ENCODE measurements around the gene RCBTB1. TPM values are rescaled to one million over a fixed set of nuclear protein-coding genes. Genes with fewer than 3 reads are reported as not detected.

RCBTB1 gene
- total and polyA plus RNA-seq, 9 donors, result 5.5 to 28.0 (median 12.9) TPM

DNA sequence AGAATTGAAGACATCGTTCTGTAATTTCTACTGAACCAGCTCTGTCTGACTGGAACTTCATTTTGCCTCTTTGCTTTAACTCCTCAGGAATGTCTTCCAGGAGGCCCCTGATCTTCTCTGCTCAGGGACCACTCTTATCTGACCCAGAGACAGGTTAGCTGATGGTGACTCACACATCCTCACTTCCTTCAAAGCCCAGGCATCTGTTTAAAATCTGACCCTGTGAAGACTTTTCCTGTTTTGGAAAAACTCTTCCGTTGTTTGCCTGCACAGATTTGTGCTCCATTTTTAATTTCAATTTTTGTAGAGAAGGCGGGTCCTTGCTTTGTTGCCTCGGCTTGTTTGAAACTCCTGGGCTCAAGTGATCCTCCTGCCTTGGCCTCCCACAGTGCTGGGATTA is 44.6 kb upstream of the RCBTB1 start:
- Histone ChIP-seq H3K27ac (no peak overlapping the region), H3K9me3 (no peaks in the 10 kb centered on the region), H3K4me1 (ENCODE audit: insufficient read depth) (no peaks in the 10 kb centered on the region), H3K27me3 (no peaks in the 10 kb centered on the region), H3K36me3 (no peaks in the 10 kb centered on the region), H3K4me3 (no peak overlapping the region)
- WGBS, 3 donors, result 75 to 85% (median 80%) methylated on average over 4 of the region's 4 CpGs
- TF ChIP-seq POLR2A (IDR thresholded peaks at IDR 0.05), result no peak
- no peak for TF ChIP-seq EP300 (IDR thresholded peaks at IDR 0.05)
- DNase-seq, result no peak
- intact Hi-C loops (cut with DNase I), result no loop called here

DNA sequence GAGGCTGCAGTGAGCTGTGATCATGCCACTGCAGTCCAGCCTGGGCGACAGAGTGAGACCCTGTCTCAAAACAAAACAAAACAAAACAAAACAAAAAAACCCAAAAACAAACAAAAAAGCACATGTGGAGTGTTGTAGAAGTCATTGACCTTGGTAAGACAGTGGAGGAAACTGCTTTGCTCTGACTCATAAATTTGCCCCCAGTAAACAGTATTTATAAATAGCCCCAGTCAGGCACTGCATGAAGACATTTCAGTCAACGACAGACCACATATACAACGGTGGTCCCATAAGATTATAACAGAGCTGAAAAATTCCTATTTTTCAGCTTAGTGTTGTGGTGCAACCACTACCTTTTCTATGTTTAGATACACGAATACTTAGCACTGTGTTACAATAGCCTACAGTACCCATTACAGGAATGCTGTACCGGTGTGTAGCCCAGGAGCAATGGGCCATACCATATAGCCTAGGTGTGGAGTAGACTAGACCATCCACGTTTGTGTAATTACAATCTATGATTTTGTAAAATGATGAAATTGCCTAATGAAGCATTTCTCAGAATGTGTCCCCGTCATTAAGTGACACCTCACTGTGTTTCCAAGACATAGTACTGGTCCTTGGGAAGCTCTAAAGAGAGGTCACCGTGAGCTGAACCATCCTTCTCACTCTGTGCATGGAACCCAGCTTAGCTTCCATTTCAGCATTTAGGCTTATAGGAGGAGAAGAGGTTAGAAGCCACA is 44.0 kb upstream of the RCBTB1 start:
- Histone ChIP-seq H3K4me3 (no peak overlapping the region), H3K4me1 (ENCODE audit: insufficient read depth) (no peaks in the 10 kb centered on the region), H3K36me3 (no peaks in the 10 kb centered on the region), H3K9me3 (no peaks in the 10 kb centered on the region), H3K27ac (no peak overlapping the region), H3K27me3 (no peaks in the 10 kb centered on the region)
- intact Hi-C loops (cut with DNase I), result no loop called here
- TF ChIP-seq CTCF (IDR thresholded peaks at IDR 0.05), result no peak
- TF ChIP-seq POLR2A (IDR thresholded peaks at IDR 0.05), result no peak
- TF ChIP-seq EP300 (IDR thresholded peaks at IDR 0.05), result no peak
- DNase-seq, result no peak
- WGBS, 3 donors, result 73 to 75% (median 73%) methylated on average over 8 of the region's 8 CpGs

- DNase-seq, result no peak
- WGBS, 3 donors, result 64 to 79% (median 70%) methylated on average over 17 of the region's 17 CpGs
- H3K4me3 ChIP-seq, result no peak within 1 kb of the TSS
These were observed 42.7 kb upstream of the RCBTB1 start, which contains the start of gene ARL11 for GRCh38 chr13:49627831-49628652. ARL11 (plus strand) TSS chr13:49628507; CDS start chr13:49630448, 1,941 bp downstream.

DNA sequence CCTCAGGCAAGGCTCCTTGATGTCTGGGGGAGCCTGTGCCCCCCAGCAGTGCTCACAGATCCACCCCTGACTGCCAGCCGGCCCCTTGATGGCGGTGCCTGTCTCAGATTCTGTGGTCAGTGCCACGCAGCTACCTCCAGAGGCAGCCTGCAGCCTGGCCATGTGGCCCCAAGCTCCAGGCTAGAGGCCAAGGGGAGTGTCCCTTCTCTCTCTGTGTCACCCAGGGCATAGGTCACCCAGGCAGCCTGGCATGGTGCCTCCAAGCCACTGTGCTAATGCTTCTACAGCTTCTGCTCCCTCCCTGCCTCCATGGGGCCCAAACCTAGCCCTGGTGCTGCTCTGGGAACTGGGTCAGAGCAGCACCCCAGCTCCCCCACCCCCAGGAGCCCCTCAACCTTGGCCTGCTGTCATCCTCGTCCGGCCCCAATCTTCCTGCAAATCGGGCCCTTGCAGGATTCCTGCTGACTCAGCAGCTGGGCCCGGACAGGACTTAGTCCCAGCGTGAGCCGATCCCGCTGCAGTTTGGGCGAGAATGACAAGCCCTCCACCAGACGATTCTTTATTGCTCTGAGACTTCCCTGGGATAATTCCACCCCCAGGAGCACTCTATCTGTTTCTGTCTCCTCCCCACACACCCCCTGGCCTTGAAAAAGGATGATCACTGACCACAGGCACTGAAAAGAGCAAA is 40.2 kb upstream of the RCBTB1 start:
- DNase-seq, result peak; percentile 32 to 52 (median 38)
- TF ChIP-seq POLR2A (IDR thresholded peaks at IDR 0.05), result no peak
- TF ChIP-seq CTCF (IDR thresholded peaks at IDR 0.05), result no peak
- no peak for TF ChIP-seq EP300 (IDR thresholded peaks at IDR 0.05)
- no peak overlapping the region for H3K27ac ChIP-seq

More at GRCh38 chr13:49627831-49628652, 42.7 kb upstream of the RCBTB1 start, which contains the start of gene ARL11:
- intact Hi-C loops (cut with DNase I), result no loop called here
- Histone ChIP-seq H3K27ac (no peak within 1 kb of the TSS), H3K4me1 (ENCODE audit: insufficient read depth) (no peaks in the 10 kb centered on the region), H3K27me3 (no peaks in the 10 kb centered on the region), H3K36me3 (no peaks in the 10 kb centered on the region), H3K9me3 (no peaks in the 10 kb centered on the region)
- TF ChIP-seq EP300 (IDR thresholded peaks at IDR 0.05) (no peak), CTCF (IDR thresholded peaks at IDR 0.05) (no peak), POLR2A (IDR thresholded peaks at IDR 0.05) (no peak)

More for the DNA sequence above, 40.2 kb upstream of the RCBTB1 start:
- intact Hi-C loops (cut with DNase I), result no loop called here
- Histone ChIP-seq H3K9me3 (no peaks in the 10 kb centered on the region), H3K36me3 (no peaks in the 10 kb centered on the region), H3K4me1 (ENCODE audit: insufficient read depth) (peaks cover 3% of the 10 kb centered on the region), H3K27me3 (no peaks in the 10 kb centered on the region), H3K4me3 (no peak overlapping the region)
- WGBS, 3 donors, result 30 to 44% (median 35%) methylated on average over 12 of the region's 12 CpGs
